Thyroid gland (tissue), 4 donors: ENCODE data around the gene ST8SIA4. TPM values are rescaled to one million over a fixed set of nuclear protein-coding genes. Genes with fewer than 3 reads are reported as not detected.

Experiments
- DNase-seq, 2 donors: peaks; one replicate each; pipeline ENCODE4 v3.0.0-alpha.2; 2019
- H3K27ac ChIP-seq, 3 donors: fragments of 200-600 bp; sonication (generic); 1 replicate in 2 of 3; 2 replicates in 1 of 3; pipeline ENCODE4 v1.5.1; 2016 to 2019; ENCODE audit warnings: mild to moderate bottlenecking in 1 of 3, moderate library complexity in 1 of 3
- H3K27me3 ChIP-seq: fragments of 200-600 bp; sonication (generic); one replicate; pipeline ENCODE4 v1.5.1; 2019
- H3K36me3 ChIP-seq, 2 donors: fragments of 200-600 bp; sonication (generic); one replicate each; pipeline ENCODE4 v1.5.1; 2016 to 2019
- H3K4me1 ChIP-seq, 2 donors: fragments of 200-600 bp; sonication (generic); one replicate each; pipeline ENCODE4 v1.5.1; 2017 to 2019
- H3K4me3 ChIP-seq, 3 donors: fragments of 200-600 bp; sonication (generic); replicated peaks in 1 of 3; 1 replicate in 2 of 3; 2 replicates in 1 of 3; pipeline ENCODE4 v1.5.1; 2016; ENCODE audit warnings: mild to moderate bottlenecking in 1 of 3
- H3K9me3 ChIP-seq: fragments of 200-600 bp; sonication (generic); one replicate; pipeline ENCODE4 v1.5.1; 2017
- CTCF ChIP-seq, 6 experiments: fragments of 200-600 bp in 3 of 6; fragments of 450-650 bp in 3 of 6; sonication (generic) in 3 of 6; IDR thresholded peaks; one replicate each; pipeline ENCODE4 v1.5.1; 2016 to 2019; ENCODE audit warnings: antibody characterized with exemption in 6 of 6, mild to moderate bottlenecking in 2 of 6, inconsistent platforms in 1 of 6, moderate library complexity in 1 of 6
- POLR2A ChIP-seq, 2 donors: fragments of 450-650 bp; IDR thresholded peaks; one replicate each; pipeline ENCODE4 v1.6.1; 2017; ENCODE audit warnings: antibody characterized with exemption in 2 of 2, mild to moderate bottlenecking in 2 of 2, moderate library complexity in 1 of 2
- WGBS, 2 donors: methylation state at CpG; one replicate each; pipeline ENCODE4 v1.1.5; 2017; 5-methylcytosine and 5-hydroxymethylcytosine counted together
- intact Hi-C: fragments of 100-400 bp; cut with DNase I; formaldehyde crosslinking; loops from one replicate; pipeline ENCODE4 v1.15.1; 2023
- total RNA-seq, 4 donors: library from RNA; depleted of rRNA; stranded (reverse); fragments of >200 nt; gene quantifications; one replicate each; pipeline ENCODE4 v1.2.3, GENCODE V29; 2016

ST8SIA4 gene
- total RNA-seq, 4 donors from 2014 or later, result 3.4 to 7.0 (median 4.4) TPM

DNA sequence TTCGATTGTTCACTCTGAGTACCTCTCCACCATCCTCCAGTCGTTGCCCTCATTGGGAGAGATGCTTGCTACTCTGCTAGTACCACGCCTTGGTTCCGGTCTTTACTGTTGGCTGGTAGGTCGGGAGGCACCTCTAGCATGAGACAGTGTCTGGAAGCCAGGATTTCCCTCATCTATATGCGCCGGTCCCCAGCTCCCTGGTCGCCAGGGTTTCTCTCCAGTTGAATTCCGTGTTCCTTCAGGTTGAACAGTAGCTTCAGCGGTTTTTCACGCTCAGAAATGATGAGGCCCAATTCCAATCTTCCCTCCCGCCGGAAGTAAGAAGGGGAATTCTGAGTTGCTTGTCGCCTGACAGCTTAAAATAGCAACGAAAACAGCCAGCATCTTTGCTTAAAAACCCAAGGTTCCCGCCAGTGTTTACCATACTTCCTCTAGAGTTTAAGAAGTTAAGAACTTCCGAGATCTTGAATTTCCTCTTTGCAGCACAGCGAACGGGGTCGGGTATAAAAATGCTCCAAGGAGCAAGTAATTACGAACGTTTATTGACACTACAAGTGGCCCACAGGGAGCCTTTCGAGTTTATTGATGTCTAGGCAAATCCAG, 1.3 kb upstream of the ST8SIA4 start:
- Histone ChIP-seq H3K36me3 (no peaks in the 10 kb centered on the region), H3K4me3 (no peak overlapping the region), H3K27me3 (no peaks in the 10 kb centered on the region), H3K27ac (no peak overlapping the region), H3K9me3 (no peaks in the 10 kb centered on the region), H3K4me1 (peaks cover 0 to 7% of the 10 kb centered on the region in 2 donors)
- no peak for DNase-seq
- intact Hi-C loops, result no loop called here
- TF ChIP-seq POLR2A (IDR thresholded peaks at IDR 0.05) (no peak), CTCF (IDR thresholded peaks at IDR 0.05) (no peak)
- 6 to 18% methylated on average over 23 of the region's 23 CpGs for WGBS, 2 donors

GRCh38 chr5:100902440-100903038, 543 bp downstream of the ST8SIA4 start:
- intact Hi-C loops, result no loop called here

DNA sequence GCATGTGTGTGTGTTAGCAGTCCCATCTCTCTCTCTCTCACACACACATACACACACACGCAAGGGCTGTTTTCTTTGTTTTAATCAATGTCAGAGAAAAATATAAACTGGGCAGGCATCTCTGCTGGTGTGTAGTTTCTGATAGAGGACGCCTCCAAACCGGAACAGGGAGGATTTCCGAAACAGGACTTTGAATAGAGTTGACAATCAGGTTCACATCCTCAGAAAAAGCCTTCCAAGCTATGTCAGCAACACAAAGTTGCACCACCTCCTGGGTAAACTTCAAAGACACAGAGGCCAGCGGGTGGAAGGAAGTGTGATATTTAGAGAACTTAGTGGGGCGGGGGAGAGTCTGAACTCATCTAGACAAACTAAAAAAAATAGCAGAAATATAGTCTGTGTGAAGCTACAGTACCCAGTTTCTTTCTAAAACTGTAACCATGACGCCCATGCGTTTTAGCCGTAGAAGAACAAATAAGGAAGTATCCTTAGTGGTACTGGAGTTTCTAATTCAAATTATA, 1.2 kb downstream of the ST8SIA4 start:
- Histone ChIP-seq H3K36me3 (no peaks in the 10 kb centered on the region), H3K9me3 (no peaks in the 10 kb centered on the region), H3K4me1 (peaks cover 0 to 7% of the 10 kb centered on the region in 2 donors), H3K27ac (peak overlapping the region; percentile 49 to 67 (median 66)), H3K4me3 (peak overlapping the region in 1 of 3 donors; percentile 37), H3K27me3 (no peaks in the 10 kb centered on the region)
- WGBS, 2 donors, result 10 to 19% methylated on average over 9 of the region's 9 CpGs
- DNase-seq, result peak in 1 of 2 donors; percentile 14
- TF ChIP-seq CTCF (IDR thresholded peaks at IDR 0.05) (no peak), POLR2A (IDR thresholded peaks at IDR 0.05) (no peak)
- intact Hi-C loops, result no loop called here

More at GRCh38 chr5:100902440-100903038, 543 bp downstream of the ST8SIA4 start:
- H3K36me3 ChIP-seq, result no peaks in the 10 kb centered on the region
- 5% methylated on average over 14 of the region's 14 CpGs for WGBS, 2 donors
- peaks cover 0 to 7% of the 10 kb centered on the region in 2 donors for H3K4me1 ChIP-seq
- TF ChIP-seq CTCF (IDR thresholded peaks at IDR 0.05) (no peak), POLR2A (IDR thresholded peaks at IDR 0.05) (no peak)
- no peaks in the 10 kb centered on the region for H3K27me3 ChIP-seq
- peak overlapping the region in 2 of 3 donors; percentile 5 to 67 for H3K27ac ChIP-seq
- H3K9me3 ChIP-seq, result no peaks in the 10 kb centered on the region
- DNase-seq, result no peak
- H3K4me3 ChIP-seq, result peak overlapping the region in 2 of 3 donors; percentile 21 to 24

DNA sequence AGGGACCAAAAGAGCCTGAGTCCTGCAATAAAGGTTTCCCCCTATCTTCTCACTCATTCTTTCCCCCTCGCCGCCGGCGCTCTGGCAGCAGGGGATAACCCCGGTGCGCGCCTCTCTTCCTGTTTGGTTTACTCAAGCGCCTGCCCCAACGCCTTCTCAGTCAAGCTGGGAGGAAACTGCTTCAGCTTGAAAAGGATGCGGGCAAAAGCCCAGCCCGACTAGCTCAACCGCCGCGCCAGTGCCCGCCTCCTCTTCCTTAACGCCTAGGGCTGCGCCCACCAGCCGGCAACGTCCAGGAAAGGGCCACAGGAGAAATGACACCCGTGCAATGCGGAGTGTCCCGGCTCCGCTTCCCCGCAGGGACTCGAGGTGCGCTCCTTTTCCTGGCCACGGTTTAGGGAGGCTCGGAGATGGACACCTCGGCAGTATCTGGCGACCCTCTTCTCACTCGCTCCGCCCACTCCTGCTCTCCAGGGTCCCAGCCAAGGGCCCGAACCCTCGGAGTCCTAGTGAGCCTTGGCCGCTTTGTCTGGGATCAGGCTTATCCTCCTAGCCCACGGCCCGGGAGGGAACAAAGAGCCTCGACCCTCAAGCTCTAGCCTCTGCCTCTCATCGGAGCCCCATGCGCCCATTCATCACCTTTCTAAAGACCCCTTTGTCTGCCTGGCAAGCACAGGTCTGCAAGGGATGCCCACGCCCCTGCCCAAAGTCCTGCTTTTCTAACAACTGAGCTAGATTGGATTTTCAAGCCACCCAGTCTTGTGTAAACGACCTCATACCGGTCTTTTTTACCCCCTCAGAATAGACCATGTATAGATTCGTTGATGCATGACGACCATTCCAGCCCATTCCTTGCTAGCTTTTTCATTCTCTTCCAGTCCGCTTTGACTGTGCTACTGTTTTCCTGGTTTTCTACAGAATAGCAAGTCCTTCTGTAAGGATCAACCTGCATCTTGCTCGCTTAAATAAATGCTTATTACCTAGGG, 2.0 kb downstream of the ST8SIA4 start:
- no peaks in the 10 kb centered on the region for H3K36me3 ChIP-seq
- peak overlapping the region; percentile 49 to 67 (median 66) for H3K27ac ChIP-seq
- 2 to 5% methylated on average over 35 to 44 of the region's 47 CpGs for WGBS, 2 donors
- peaks cover 0 to 7% of the 10 kb centered on the region in 2 donors for H3K4me1 ChIP-seq
- intact Hi-C loops, result no loop called here
- H3K4me3 ChIP-seq, result peak overlapping the region; percentile 7 to 37 (median 10)
- no peaks in the 10 kb centered on the region for H3K9me3 ChIP-seq
- DNase-seq, result peak; percentile 44 to 54
- H3K27me3 ChIP-seq, result no peaks in the 10 kb centered on the region
- TF ChIP-seq POLR2A (IDR thresholded peaks at IDR 0.05) (no peak), CTCF (IDR thresholded peaks at IDR 0.05) (no peak)
